GM12865 (cell line): ENCODE results near the gene DAAM2.

ENCODE experiments used
- DNase-seq: peaks from one replicate; pipeline ENCODE4 v3.0.0; 2010; ENCODE audit warnings: low read depth
- H3K4me3 ChIP-seq: 2 replicates; pipeline ENCODE4 v1.5.1; 2011; ENCODE audit warnings: mild to moderate bottlenecking, low read depth, low read length, control low read depth
- TF ChIP-seq, protein P1 (sequence below): IDR thresholded peaks from 2 replicates; pipeline ENCODE4 v1.5.1; 2011; ENCODE audit warnings: low read length, control low read depth, low read depth, inconsistent platforms; ENCODE audit not compliant: insufficient read depth; ENCODE audit errors: missing control alignments

The DAAM2 gene

DNA sequence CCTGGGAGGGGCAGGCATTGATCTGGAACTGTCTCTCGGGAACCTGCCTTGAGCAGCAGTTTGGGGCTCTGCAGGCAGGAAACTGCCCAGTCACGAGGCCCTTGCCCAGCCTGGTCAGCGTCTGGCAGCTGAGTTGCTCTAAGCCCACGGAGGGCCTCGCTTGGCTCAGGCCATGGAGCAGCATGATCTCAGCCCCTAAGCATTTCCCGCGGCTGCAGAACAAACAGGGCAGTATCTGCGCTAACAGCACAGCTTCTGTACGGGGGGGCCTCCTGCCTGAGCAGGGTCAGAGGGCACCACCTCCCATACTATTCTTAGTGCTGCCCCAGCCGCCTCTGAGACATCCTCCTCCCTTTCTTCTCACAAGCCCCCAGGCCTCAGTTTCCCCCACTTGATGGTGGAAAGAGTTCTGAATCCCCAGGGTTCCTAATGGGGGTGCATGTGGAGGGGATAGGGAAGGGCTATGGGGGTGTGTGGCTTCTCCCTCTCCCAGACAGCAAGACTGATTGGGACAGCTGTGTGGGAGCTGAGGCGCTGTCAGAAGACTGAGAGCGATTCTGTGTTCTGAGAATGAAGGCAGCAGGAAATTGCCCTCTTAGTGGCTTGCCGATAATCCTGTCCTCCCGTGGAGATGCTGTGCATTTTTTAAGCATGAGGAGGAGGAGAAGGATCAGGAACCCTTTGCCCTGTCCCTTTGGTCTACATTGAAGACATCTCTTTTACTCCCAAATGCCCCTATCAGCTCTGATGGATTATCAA, 95.7 kb downstream of the DAAM2 start:
- TF ChIP-seq, protein P1, sequence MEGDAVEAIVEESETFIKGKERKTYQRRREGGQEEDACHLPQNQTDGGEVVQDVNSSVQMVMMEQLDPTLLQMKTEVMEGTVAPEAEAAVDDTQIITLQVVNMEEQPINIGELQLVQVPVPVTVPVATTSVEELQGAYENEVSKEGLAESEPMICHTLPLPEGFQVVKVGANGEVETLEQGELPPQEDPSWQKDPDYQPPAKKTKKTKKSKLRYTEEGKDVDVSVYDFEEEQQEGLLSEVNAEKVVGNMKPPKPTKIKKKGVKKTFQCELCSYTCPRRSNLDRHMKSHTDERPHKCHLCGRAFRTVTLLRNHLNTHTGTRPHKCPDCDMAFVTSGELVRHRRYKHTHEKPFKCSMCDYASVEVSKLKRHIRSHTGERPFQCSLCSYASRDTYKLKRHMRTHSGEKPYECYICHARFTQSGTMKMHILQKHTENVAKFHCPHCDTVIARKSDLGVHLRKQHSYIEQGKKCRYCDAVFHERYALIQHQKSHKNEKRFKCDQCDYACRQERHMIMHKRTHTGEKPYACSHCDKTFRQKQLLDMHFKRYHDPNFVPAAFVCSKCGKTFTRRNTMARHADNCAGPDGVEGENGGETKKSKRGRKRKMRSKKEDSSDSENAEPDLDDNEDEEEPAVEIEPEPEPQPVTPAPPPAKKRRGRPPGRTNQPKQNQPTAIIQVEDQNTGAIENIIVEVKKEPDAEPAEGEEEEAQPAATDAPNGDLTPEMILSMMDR = no peak
- DNase-seq = no peak
- no peak overlapping the region for H3K4me3 ChIP-seq

DNA sequence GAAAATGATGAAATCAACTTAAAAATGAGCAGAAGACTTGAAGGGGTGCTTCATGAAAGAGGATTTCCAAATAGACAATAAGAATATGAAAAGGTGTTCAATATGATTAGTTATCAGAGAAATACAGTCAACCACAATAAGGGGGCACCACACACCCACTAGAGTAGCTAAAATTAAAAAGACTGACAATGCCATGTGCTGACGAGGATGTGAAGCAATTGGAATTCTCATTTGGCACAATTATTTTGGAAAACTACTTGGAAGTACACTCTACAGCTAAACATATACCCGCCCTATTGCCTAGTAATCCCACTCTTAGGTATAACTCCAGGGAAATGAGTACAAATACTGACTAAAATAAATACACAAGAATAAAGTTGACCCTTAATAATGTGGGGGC, 97.1 kb downstream of the DAAM2 start:
- H3K4me3 ChIP-seq = no peak overlapping the region
- DNase-seq = no peak
- TF ChIP-seq, protein P1 = no peak

DNA sequence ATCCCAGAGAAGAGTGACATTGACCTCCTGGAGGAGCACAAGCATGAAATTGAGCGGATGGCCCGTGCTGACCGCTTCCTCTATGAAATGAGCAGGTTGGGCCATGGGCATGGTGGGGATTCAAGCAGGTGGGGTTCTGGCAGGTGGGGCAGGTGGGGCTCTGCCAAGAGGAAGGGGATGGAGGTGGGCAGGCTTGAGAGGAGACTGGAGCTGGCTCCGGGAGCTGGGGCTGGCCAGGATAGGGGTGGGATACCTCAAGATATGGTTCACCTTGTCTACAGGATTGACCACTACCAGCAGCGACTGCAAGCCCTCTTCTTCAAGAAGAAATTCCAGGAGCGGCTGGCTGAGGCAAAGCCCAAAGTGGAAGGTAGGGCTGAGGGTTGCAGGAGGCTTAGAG, 99.2 kb downstream of the DAAM2 start:
- DNase-seq = no peak

DNA sequence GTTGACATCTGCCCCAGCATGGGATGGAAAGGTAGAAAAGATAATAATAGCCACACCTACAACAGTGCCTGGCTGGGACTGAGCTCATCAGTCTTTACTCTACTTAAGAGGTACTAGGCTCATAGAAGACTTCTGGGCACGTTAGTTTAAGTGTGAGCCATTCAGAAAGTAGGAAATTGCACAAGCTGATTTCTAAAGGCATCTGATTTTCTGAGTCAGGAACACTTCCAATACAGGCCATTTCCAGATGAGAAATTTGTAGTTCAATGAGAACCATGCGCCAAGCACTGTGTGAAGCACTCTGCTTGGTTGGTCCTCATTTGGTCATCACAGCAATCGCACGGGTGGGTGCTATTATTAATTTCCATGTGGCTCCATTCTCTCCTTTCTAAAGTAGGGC, 99.8 kb downstream of the DAAM2 start:
- TF ChIP-seq, protein P1 = no peak
- DNase-seq = no peak

More for the DNA sequence above, 99.2 kb downstream of the DAAM2 start:
- no peak overlapping the region for H3K4me3 ChIP-seq
- TF ChIP-seq, protein P1 = no peak

DNA sequence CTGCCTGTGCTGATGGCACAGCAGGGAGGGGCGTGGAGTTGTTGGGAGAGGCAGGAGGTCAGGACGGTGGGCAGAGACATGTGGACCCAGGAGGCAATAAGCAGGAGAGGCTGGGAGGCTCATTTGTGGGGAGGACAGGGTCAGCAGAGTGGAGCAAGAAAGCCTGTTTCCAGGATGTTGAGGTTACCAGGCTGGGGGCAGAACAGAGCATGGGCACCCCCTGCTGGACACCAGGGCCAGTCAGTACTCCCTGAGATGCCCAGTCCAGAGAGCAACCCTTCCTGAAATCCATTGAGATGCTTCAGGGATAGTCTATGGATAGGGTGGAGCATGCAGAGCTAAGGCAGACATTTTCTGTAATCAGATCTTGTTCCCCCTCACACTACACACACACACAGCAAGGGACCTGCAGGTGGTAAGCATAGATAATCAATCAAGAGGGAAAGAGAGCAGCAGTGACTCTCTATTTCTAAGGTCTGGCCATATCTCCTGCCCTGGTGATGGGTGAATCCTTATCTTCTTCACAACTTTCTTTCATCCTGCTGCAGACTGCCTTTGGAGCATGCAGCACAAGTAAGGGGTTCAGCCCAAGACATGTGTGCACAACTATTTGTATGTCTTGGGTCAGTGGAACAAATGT, 100.4 kb downstream of the DAAM2 start:
- TF ChIP-seq, protein P1 = peak; percentile 56
- DNase-seq = peak; percentile 47
- no peak overlapping the region for H3K4me3 ChIP-seq

More for the DNA sequence above, 99.8 kb downstream of the DAAM2 start:
- no peak overlapping the region for H3K4me3 ChIP-seq

DNA sequence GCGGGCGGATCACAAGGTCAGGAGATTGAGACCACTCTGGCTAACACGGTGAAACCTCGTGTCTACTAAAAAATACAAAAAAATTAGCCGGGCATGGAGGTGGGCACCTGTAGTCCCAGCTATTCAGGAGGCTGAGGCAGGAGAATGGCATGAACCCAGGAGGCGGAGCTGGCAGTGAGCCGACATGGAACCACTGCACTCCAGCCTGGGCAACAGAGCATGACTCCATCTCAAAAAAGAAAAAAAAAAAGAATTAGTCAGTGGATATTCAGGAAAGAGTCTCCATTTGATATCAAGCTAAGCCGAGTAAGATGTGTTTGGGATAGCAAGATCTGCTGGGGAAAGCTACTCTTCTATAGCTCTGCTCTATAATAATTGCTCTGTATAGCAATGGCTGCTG, 101.1 kb downstream of the DAAM2 start:
- no peak overlapping the region for H3K4me3 ChIP-seq
- no peak for DNase-seq
- TF ChIP-seq, protein P1 = no peak

DNA sequence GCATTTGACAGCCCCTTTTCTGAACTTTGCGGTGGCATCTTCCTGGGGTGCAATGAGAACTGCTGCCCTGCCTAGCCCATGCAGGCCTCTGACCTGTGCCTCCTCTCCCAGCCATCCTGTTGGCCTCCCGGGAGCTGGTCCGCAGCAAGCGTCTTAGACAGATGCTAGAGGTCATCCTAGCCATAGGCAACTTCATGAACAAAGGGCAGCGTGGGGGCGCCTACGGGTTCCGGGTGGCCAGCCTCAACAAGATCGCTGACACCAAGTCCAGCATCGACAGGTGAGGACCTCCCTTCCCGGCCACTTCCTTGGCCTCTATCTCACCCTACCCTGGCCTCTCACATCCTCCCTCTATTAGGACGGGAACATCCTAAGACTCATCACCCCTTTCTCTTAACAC, 104.5 kb downstream of the DAAM2 start:
- TF ChIP-seq, protein P1 = no peak
- no peak overlapping the region for H3K4me3 ChIP-seq
- DNase-seq = no peak
